Aorta (tissue), 5 donors: ENCODE measurements around the gene KRT34. TPM values are rescaled to one million over a fixed set of nuclear protein-coding genes. Genes with fewer than 3 reads are reported as not detected.

Source experiments
- ATAC-seq: fragments of 200-7000 bp; cut with Tn5 transposase; one replicate; pipeline ENCODE4 v1.9.1; 2022; ENCODE audit warnings: moderate library complexity; ENCODE audit not compliant: low FRiP score
- DNase-seq, 2 donors: peaks; one replicate each; pipeline ENCODE4 v3.0.0-alpha.2; 2020
- H3K27ac ChIP-seq, 2 donors: one replicate each; pipeline ENCODE4 v1.5.1; 2013; ENCODE audit warnings: low read length in 2 of 2, mild to moderate bottlenecking in 2 of 2, moderate library complexity in 2 of 2, control low read depth in 1 of 2, inconsistent platforms in 1 of 2, low read depth in 1 of 2
- H3K27me3 ChIP-seq, 2 donors: one replicate each; pipeline ENCODE4 v1.6.1; 2013; ENCODE audit warnings: control low read depth in 1 of 2, low read length in 1 of 2, mild to moderate bottlenecking in 1 of 2, moderate library complexity in 1 of 2; ENCODE audit not compliant: insufficient read depth in 2 of 2, control insufficient read depth in 1 of 2
- H3K36me3 ChIP-seq, 2 donors: one replicate each; pipeline ENCODE4 v1.6.1; 2013; ENCODE audit warnings: control low read depth in 1 of 2, low read length in 1 of 2, mild to moderate bottlenecking in 1 of 2; ENCODE audit not compliant: insufficient read depth in 2 of 2, control insufficient read depth in 1 of 2
- H3K4me1 ChIP-seq, 2 donors: one replicate each; pipeline ENCODE4 v1.6.1; 2013; ENCODE audit warnings: low read length in 2 of 2, control low read depth in 1 of 2, mild to moderate bottlenecking in 1 of 2, moderate library complexity in 1 of 2; ENCODE audit not compliant: insufficient read depth in 2 of 2, control insufficient read depth in 1 of 2
- H3K4me3 ChIP-seq, 2 donors: one replicate each; pipeline ENCODE4 v1.5.1; 2013; ENCODE audit warnings: low read length in 2 of 2, control low read depth in 1 of 2, mild to moderate bottlenecking in 1 of 2
- H3K9me3 ChIP-seq: one replicate; pipeline ENCODE4 v1.6.1; 2013; ENCODE audit warnings: mild to moderate bottlenecking, low read length; ENCODE audit not compliant: control insufficient read depth
- WGBS, 2 donors: extraction: QIAGEN DNeasy Blood & Tissue Kit; methylation state at CpG; one replicate each; pipeline ENCODE4 v1.1.7; 2013; 5-methylcytosine and 5-hydroxymethylcytosine counted together
- intact Hi-C, 2 donors: fragments of 100-400 bp; cut with DNase I; formaldehyde crosslinking; loops; one replicate each; pipeline versions ENCODE4 v1.14.2 to v1.15.0; 2022
- polyA plus RNA-seq, 2 donors: library from polyadenylated mRNA; stranded (reverse); fragments of 200-250 nt; gene quantifications; one replicate each; pipeline ENCODE4 v1.2.3, GENCODE V29; 2013
- total RNA-seq, 2 donors: library from RNA; stranded (reverse); fragmentation: NEBNext Ultra II Directional; extraction: Animal tissue kit (Norgen Biotek cat#: 25700); gene quantifications; one replicate each; pipeline ENCODE4 v1.2.1, GENCODE V29; 2021
- donor health status: healthy with polysubstance abuse.
- donor health status: Bipolar disorder and iron deficiency.
- donor health status: DM: no; HTN: no; CAD: no.
- donor health status: DM: no; HTN: no; CAD: no.
- donor health status: DM: yes; HTN: yes; CAD: no.

The KRT34 gene
- total and polyA plus RNA-seq, 4 donors = not detected

GRCh38 chr17:41345992-41346391 lies 36.1 kb downstream of the KRT34 start:
- intact Hi-C loops = no loop called here

DNA sequence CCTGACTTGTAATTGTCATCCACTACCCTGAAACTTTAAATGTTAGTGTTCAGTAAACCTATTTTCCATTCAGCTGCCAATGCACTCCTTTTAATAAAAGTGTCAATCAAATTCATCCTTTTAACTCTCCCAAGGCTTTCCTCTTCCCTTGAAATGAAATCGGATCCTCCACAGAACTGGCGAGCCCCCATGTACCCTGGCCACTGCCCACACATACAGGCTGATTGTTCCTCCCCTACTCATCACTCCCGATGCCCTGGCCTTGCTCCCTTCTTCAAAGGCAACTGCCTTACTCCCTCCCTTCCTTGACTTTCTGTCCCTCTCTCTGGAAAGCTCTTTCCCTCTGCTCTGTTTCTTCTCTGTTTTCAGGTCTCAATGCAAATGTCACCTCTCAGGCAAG lies 39.1 kb downstream of the KRT34 start:
- DNase-seq = no peak

More at GRCh38 chr17:41345992-41346391, 36.1 kb downstream of the KRT34 start:
- H3K36me3 ChIP-seq = no peaks in the 10 kb centered on the region
- no peaks in the 10 kb centered on the region for H3K4me1 ChIP-seq
- 82 to 85% methylated on average over 3 of the region's 3 CpGs for WGBS, 2 donors
- ATAC-seq = no peak
- H3K4me3 ChIP-seq = no peak overlapping the region
- no peaks in the 10 kb centered on the region for H3K9me3 ChIP-seq
- H3K27ac ChIP-seq = no peak overlapping the region
- no peak for DNase-seq
- no peaks in the 10 kb centered on the region for H3K27me3 ChIP-seq

DNA sequence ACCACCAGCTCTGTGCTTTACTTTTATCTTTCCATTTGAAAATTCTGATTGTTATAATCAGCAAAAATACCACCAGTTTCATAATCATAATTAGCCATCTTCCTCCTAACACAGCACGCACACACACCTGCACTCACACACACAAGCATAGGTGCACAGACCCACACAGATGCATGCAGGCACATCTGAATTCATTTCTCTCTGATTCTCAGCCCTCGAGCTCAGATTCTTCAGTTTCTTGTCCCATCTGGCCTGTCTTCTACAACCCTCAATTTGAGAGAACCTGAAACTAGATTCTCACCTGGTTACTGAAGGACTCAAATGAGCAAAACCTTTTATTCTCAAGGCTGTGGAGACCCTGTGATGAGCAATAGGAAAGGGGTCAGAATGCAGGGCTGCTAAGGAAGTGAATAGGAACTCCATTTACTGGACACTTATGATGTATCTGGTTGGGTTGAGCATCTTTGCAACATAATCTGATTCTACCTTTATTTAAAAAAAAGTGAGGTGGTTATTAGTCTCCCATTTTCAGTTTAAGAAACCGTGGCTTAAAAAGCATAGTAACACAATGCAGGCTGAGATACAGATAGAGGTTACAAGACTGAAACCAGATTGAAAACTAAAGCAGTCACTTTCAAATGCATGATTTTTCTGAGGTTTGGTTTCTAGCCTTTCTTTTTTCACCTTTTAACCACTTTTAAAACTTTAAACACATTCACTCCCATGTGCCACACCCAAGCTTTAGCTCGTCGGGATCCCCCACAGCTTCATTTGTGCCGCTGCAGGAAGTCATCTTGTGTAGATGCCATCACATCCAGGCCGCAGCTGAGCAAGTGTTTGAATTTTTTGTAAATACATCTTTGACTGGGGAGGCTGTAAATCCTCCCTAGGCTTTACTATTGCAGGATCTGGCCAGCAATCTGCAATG lies 40.9 kb downstream of the KRT34 start:
- ATAC-seq (no peak), DNase-seq (no peak)
- H3K27ac ChIP-seq = no peak overlapping the region
- no peak overlapping the region for H3K4me3 ChIP-seq
- no peaks in the 10 kb centered on the region for H3K36me3 ChIP-seq
- 77 to 79% methylated on average over 7 of the region's 7 CpGs for WGBS, 2 donors
- no peaks in the 10 kb centered on the region for H3K4me1 ChIP-seq
- H3K9me3 ChIP-seq = no peaks in the 10 kb centered on the region
- intact Hi-C loops = no loop called here
- H3K27me3 ChIP-seq = no peaks in the 10 kb centered on the region

More for the DNA sequence above, 39.1 kb downstream of the KRT34 start:
- no peaks in the 10 kb centered on the region for H3K36me3 ChIP-seq
- 72 to 78% methylated on average over 3 of the region's 3 CpGs for WGBS, 2 donors
- ATAC-seq = no peak
- H3K9me3 ChIP-seq = no peaks in the 10 kb centered on the region
- no peak overlapping the region for H3K4me3 ChIP-seq
- no peaks in the 10 kb centered on the region for H3K27me3 ChIP-seq
- no peak overlapping the region for H3K27ac ChIP-seq
- H3K4me1 ChIP-seq = no peaks in the 10 kb centered on the region
- intact Hi-C loops = no loop called here

DNA sequence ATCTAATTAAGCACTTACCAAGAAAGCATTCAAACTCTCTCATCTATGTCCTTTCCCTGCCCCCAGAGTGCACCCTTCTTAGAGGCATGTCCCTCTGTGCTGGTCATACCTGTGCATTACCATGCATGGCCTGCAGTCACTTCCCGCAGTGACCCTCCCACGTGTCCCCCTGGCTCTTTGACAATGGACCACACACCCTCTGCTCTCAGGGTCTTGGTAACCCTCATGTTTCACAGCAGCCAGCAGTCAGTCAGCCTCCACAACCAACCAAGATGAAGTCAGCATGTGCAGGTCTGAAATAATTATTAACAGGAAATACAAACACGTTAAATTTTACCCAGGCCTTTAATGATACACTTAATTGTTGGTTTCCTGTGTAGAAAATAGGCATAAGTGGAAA lies 41.6 kb downstream of the KRT34 start:
- no peak overlapping the region for H3K27ac ChIP-seq
- no peak for DNase-seq
- no peaks in the 10 kb centered on the region for H3K9me3 ChIP-seq
- intact Hi-C loops = no loop called here
- ATAC-seq = no peak
- H3K27me3 ChIP-seq = no peaks in the 10 kb centered on the region
- no peak overlapping the region for H3K4me3 ChIP-seq
- H3K4me1 ChIP-seq = no peaks in the 10 kb centered on the region
- WGBS, 2 donors = 38 to 46% methylated on average over 3 of the region's 3 CpGs
- H3K36me3 ChIP-seq = no peaks in the 10 kb centered on the region

GRCh38 chr17:41339571-41340172 lies 42.4 kb downstream of the KRT34 start:
- intact Hi-C loops = no loop called here
- no peaks in the 10 kb centered on the region for H3K36me3 ChIP-seq
- H3K27ac ChIP-seq = no peak overlapping the region
- H3K4me3 ChIP-seq = no peak overlapping the region
- WGBS, 2 donors = 46 to 53% methylated on average over 2 of the region's 2 CpGs
- H3K4me1 ChIP-seq = no peaks in the 10 kb centered on the region
- DNase-seq (no peak), ATAC-seq (no peak)
- no peaks in the 10 kb centered on the region for H3K27me3 ChIP-seq
- no peaks in the 10 kb centered on the region for H3K9me3 ChIP-seq

DNA sequence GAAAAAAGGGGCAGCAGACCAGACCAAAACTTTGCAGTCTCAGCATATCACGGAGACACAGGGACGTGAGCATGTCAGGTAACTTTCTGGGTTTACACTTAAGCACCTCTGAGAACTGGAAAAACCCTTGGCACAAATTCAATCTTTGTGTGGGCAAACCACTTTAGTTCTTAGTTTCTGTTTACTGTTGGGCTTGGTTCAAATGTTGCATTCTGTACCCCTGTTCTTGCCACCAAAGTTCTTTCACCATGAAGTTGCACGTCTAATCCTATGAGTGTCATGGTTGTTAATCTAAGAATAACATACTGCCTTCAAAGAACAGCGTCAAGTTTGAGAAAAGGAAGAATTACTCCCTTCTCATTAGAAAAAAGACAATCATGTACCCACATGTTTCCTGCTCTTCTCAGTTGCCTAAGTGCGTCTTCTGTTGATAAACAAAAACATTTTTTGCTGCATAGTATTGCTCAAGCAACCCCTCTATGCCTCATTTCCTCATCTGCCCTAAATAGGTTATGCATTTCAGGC lies 43.1 kb downstream of the KRT34 start:
- DNase-seq (no peak), ATAC-seq (no peak)
- Histone ChIP-seq H3K4me3 (no peak overlapping the region), H3K9me3 (no peaks in the 10 kb centered on the region), H3K4me1 (no peaks in the 10 kb centered on the region), H3K27ac (no peak overlapping the region), H3K27me3 (no peaks in the 10 kb centered on the region), H3K36me3 (no peaks in the 10 kb centered on the region)
- intact Hi-C loops = no loop called here
- 47 to 54% methylated on average over 5 of the region's 5 CpGs for WGBS, 2 donors

- intact Hi-C loops = no loop called here
- H3K9me3 ChIP-seq = no peaks in the 10 kb centered on the region
- no peak overlapping the region for H3K27ac ChIP-seq
- 91 to 93% methylated on average over 1 of the region's 1 CpG for WGBS, 2 donors
- no peaks in the 10 kb centered on the region for H3K4me1 ChIP-seq
- no peak for ATAC-seq
- no peak overlapping the region for H3K4me3 ChIP-seq
- no peaks in the 10 kb centered on the region for H3K36me3 ChIP-seq
- H3K27me3 ChIP-seq = no peaks in the 10 kb centered on the region
- DNase-seq = no peak
Measured at GRCh38 chr17:41335747-41336146, 46.4 kb downstream of the KRT34 start.

DNA sequence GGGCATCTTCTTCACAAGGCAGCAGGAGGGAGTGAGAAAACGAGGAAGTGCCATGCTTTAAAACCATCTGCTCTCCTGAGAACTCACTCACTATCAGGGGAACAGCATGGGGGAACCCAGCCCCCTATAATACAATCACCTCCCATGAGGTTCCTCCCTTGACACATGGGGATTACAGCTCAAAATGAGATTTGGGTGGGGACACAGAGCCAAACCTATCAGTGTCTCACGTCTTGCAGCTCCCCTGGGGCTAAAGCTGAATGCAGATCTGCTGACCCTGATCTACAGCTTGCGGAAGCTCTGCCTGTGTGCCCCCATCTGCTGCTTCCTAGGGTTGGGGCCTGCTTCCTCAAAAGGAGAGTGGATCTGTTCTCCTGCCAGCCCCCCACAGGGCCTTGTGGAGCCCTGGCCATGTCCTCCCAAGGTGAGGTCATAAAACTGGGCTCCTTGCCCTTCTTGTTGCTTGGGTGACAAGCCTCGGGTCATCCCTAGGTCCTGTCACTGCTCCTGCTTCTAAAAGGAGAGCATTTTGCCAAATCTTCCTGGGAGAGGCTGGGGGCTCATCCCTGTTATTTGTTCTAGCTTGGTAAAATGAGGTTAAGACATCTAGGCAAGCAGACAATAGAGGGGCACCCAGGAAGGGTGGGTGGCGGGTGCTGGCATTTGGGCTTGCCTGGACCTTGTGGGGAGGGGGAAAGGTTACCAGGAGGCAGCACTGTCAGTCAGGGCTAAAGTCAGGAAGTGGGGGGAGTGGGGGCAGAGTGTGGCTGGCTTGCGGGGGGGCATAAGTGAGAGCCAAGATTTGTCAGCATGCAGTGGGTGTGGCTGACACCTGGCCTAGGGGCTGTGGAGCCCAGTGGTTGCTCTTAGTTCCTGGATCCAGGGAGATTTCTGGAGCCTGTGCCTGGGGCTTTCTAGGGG lies 47.5 kb downstream of the KRT34 start:
- Histone ChIP-seq H3K27me3 (no peaks in the 10 kb centered on the region), H3K27ac (no peak overlapping the region), H3K9me3 (no peaks in the 10 kb centered on the region), H3K4me3 (no peak overlapping the region), H3K36me3 (no peaks in the 10 kb centered on the region), H3K4me1 (no peaks in the 10 kb centered on the region)
- intact Hi-C loops = no loop called here
- ATAC-seq (no peak), DNase-seq (no peak)
- WGBS, 2 donors = 73% methylated on average over 6 of the region's 6 CpGs
